IMR-90 (cell line): ENCODE results near the gene GGA3.

Source experiments
- FOS ChIP-seq: fragments of 150-350 bp; IDR thresholded peaks from 2 replicates; pipeline ENCODE4 v1.6.1; 2016; ENCODE audit warnings: low read depth, low read length
- POLR2A ChIP-seq: IDR thresholded peaks from 2 replicates; pipeline ENCODE4 v1.6.1; 2012; ENCODE audit warnings: mild to moderate bottlenecking, low read depth, low read length
- TF ChIP-seq, protein P1 (sequence below): conservative IDR thresholded peaks from 2 replicates; pipeline ENCODE4 v1.5.1; 2012; ENCODE audit warnings: mild to moderate bottlenecking, low read depth, low read length, improper control_type of control experiment

DNA sequence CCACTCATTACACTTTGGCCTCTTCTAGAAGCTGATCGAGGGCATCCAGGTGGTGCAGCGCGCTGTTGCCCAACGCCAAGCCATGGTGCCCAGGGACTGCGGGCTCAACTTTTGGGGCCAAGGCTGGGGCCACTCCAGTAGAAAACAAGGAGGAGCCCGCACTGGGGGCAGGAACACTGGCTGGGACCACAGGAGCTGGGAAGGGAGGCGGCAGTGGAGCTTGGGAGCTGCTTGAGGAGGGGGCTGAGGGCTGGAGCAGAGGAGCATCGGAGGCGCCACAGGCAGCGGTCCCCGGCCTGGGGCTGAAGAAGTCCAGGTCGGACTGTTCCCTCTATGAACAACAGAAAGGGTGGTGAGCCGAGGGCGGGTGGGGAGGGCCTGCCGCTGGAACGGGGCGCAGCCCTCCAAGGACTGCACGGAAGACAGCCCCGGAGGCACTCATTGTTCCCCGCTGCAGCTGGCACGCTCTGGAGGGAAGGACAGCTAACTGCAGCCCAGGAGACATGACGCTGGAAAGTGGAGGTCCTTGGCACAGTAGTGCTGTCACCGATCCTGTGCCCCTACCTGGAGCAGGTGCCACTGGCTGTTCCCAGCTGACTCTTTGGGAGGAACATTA, 21.5 kb downstream of the GGA3 start:
- TF ChIP-seq, protein P1, sequence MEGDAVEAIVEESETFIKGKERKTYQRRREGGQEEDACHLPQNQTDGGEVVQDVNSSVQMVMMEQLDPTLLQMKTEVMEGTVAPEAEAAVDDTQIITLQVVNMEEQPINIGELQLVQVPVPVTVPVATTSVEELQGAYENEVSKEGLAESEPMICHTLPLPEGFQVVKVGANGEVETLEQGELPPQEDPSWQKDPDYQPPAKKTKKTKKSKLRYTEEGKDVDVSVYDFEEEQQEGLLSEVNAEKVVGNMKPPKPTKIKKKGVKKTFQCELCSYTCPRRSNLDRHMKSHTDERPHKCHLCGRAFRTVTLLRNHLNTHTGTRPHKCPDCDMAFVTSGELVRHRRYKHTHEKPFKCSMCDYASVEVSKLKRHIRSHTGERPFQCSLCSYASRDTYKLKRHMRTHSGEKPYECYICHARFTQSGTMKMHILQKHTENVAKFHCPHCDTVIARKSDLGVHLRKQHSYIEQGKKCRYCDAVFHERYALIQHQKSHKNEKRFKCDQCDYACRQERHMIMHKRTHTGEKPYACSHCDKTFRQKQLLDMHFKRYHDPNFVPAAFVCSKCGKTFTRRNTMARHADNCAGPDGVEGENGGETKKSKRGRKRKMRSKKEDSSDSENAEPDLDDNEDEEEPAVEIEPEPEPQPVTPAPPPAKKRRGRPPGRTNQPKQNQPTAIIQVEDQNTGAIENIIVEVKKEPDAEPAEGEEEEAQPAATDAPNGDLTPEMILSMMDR, result no peak
- TF ChIP-seq POLR2A, result no peak
- no peak for TF ChIP-seq FOS
